ENCODE results near the gene LATS1.
A peak's percentile ranks its signal among the peaks of the same experiment; 100 is the strongest.

The LATS1 gene

DNA sequence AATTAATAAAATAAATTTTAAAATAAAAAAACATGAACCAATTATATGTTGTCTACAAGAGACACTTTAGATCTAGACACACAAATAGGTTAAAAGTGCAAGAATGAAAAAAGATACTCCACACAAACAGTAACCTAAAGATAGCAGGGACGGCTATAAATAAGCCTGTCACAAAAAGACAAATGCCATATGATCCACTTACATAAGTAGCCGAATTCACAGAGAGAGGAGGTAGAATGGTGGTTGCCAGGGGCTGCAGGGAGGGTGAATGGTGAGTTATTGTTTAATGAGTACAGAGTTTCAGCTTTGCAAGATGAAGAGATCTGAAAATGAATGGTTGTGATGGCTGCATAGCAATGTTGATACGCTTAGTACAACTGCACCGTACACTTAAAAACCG, 102.1 kb downstream of the LATS1 start:
- H3K4me3 ChIP-seq (ENCODE audit: control insufficient read depth, low read depth, low read length): no peak overlapping the region
- DNase-seq (ENCODE audit: low read depth): no peak
- TF ChIP-seq, protein P1, sequence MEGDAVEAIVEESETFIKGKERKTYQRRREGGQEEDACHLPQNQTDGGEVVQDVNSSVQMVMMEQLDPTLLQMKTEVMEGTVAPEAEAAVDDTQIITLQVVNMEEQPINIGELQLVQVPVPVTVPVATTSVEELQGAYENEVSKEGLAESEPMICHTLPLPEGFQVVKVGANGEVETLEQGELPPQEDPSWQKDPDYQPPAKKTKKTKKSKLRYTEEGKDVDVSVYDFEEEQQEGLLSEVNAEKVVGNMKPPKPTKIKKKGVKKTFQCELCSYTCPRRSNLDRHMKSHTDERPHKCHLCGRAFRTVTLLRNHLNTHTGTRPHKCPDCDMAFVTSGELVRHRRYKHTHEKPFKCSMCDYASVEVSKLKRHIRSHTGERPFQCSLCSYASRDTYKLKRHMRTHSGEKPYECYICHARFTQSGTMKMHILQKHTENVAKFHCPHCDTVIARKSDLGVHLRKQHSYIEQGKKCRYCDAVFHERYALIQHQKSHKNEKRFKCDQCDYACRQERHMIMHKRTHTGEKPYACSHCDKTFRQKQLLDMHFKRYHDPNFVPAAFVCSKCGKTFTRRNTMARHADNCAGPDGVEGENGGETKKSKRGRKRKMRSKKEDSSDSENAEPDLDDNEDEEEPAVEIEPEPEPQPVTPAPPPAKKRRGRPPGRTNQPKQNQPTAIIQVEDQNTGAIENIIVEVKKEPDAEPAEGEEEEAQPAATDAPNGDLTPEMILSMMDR (conservative IDR thresholded peaks at IDR 0.05; ENCODE audit: control insufficient read depth, insufficient read depth, low read depth, low read length): no peak

GRCh38 chr6:149614337-149614736, 103.6 kb downstream of the LATS1 start:
- no peak overlapping the region for H3K4me3 ChIP-seq (ENCODE audit: control insufficient read depth, low read depth, low read length)
- DNase-seq (ENCODE audit: low read depth): peak; percentile 45
- TF ChIP-seq, protein P1 (conservative IDR thresholded peaks at IDR 0.05; ENCODE audit: control insufficient read depth, insufficient read depth, low read depth, low read length): no peak

GRCh38 chr6:149608381-149608982, 109.4 kb downstream of the LATS1 start:
- DNase-seq (ENCODE audit: low read depth): no peak
- TF ChIP-seq, protein P1 (conservative IDR thresholded peaks at IDR 0.05; ENCODE audit: control insufficient read depth, insufficient read depth, low read depth, low read length): no peak
- no peak overlapping the region for H3K4me3 ChIP-seq (ENCODE audit: control insufficient read depth, low read depth, low read length)

All from fibroblast of mammary gland (primary cell).